WTC11 (cell line): ENCODE results near the gene FAM8A1.

Experiments used
- CREB1 ChIP-seq: sonication (generic); formaldehyde crosslinking; IDR thresholded peaks from 2 replicates; pipeline ENCODE4 v1.8.0; 2023; ENCODE audit warnings: mild to moderate bottlenecking, missing genetic modification reagents
- CTCF ChIP-seq: fragments of 200-600 bp; IDR thresholded peaks from 2 replicates; pipeline ENCODE4 v1.8.0; 2022; ENCODE audit warnings: antibody characterized with exemption
- JUN ChIP-seq: sonication (generic); formaldehyde crosslinking; IDR thresholded peaks from 2 replicates; pipeline ENCODE4 v1.8.0; 2023; ENCODE audit warnings: mild to moderate bottlenecking, missing genetic modification reagents
- KAT7 ChIP-seq: sonication (generic); formaldehyde crosslinking; IDR thresholded peaks from 2 replicates; pipeline ENCODE4 v1.8.1; 2023; ENCODE audit warnings: missing genetic modification reagents, mild to moderate bottlenecking, borderline replicate concordance
- MAX ChIP-seq: sonication (generic); formaldehyde crosslinking; IDR thresholded peaks from 2 replicates; pipeline ENCODE4 v1.8.0; 2022; ENCODE audit warnings: mild to moderate bottlenecking, missing genetic modification reagents
- NR2C2 ChIP-seq: sonication (generic); formaldehyde crosslinking; IDR thresholded peaks from 2 replicates; pipeline ENCODE4 v1.8.0; 2022; ENCODE audit warnings: mild to moderate bottlenecking, missing genetic modification reagents
- USF2 ChIP-seq: sonication (generic); formaldehyde crosslinking; IDR thresholded peaks from 2 replicates; pipeline ENCODE4 v1.8.1; 2023; ENCODE audit warnings: mild to moderate bottlenecking, missing genetic modification reagents, moderate library complexity
- TF ChIP-seq, protein P1 (sequence below): sonication (generic); formaldehyde crosslinking; IDR thresholded peaks from 2 replicates; pipeline ENCODE4 v1.8.1; 2023; ENCODE audit warnings: mild to moderate bottlenecking, missing genetic modification reagents, moderate library complexity
- TF ChIP-seq, protein P2 (sequence below): sonication (generic); formaldehyde crosslinking; conservative IDR thresholded peaks from 2 replicates; pipeline ENCODE4 v1.8.1; 2023; ENCODE audit warnings: mild to moderate bottlenecking, low read depth, missing genetic modification reagents, moderate library complexity

GRCh38 chr6:17632934-17633333, 32.8 kb downstream of the FAM8A1 start:
- TF ChIP-seq, protein P1, sequence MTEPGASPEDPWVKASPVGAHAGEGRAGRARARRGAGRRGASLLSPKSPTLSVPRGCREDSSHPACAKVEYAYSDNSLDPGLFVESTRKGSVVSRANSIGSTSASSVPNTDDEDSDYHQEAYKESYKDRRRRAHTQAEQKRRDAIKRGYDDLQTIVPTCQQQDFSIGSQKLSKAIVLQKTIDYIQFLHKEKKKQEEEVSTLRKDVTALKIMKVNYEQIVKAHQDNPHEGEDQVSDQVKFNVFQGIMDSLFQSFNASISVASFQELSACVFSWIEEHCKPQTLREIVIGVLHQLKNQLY, result no peak
- no peak for TF ChIP-seq JUN (CRISPR knock-in tag)
- TF ChIP-seq, protein P2, sequence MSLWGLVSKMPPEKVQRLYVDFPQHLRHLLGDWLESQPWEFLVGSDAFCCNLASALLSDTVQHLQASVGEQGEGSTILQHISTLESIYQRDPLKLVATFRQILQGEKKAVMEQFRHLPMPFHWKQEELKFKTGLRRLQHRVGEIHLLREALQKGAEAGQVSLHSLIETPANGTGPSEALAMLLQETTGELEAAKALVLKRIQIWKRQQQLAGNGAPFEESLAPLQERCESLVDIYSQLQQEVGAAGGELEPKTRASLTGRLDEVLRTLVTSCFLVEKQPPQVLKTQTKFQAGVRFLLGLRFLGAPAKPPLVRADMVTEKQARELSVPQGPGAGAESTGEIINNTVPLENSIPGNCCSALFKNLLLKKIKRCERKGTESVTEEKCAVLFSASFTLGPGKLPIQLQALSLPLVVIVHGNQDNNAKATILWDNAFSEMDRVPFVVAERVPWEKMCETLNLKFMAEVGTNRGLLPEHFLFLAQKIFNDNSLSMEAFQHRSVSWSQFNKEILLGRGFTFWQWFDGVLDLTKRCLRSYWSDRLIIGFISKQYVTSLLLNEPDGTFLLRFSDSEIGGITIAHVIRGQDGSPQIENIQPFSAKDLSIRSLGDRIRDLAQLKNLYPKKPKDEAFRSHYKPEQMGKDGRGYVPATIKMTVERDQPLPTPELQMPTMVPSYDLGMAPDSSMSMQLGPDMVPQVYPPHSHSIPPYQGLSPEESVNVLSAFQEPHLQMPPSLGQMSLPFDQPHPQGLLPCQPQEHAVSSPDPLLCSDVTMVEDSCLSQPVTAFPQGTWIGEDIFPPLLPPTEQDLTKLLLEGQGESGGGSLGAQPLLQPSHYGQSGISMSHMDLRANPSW (CRISPR knock-in tag), result no peak
- no peak for TF ChIP-seq NR2C2 (CRISPR knock-in tag)
- no peak for TF ChIP-seq KAT7 (CRISPR knock-in tag)
- no peak for TF ChIP-seq CREB1 (CRISPR knock-in tag)
- TF ChIP-seq CTCF, result no peak
- TF ChIP-seq MAX (CRISPR knock-in tag), result no peak
- no peak for TF ChIP-seq USF2 (CRISPR knock-in tag)
